Kidney (tissue), 14 donors: ENCODE measurements around the gene NRM. TPM values are rescaled to one million over a fixed set of nuclear protein-coding genes. Genes with fewer than 3 reads are reported as not detected.

Experiments
- DNase-seq, 5 donors: peaks; one replicate each; pipeline ENCODE4 v3.0.0-alpha.2; 2013 to 2020
- FAIRE-seq: peaks from 2 replicates; lab custom pipeline; 2012; peaks lifted over from hg19 to GRCh38; lab: Jason Lieb, UNC
- H3K27ac ChIP-seq, 2 donors: one replicate each; pipeline ENCODE4 v1.7.0; 2013; ENCODE audit warnings: low read depth in 2 of 2, low read length in 2 of 2, inconsistent platforms in 1 of 2
- H3K27me3 ChIP-seq: one replicate; pipeline ENCODE4 v1.7.1; 2013; ENCODE audit warnings: low read length, inconsistent platforms; ENCODE audit not compliant: control insufficient read depth, insufficient read depth
- H3K36me3 ChIP-seq, 3 donors: one replicate each; pipeline versions ENCODE4 v1.7.0 to v1.7.1; 2013; ENCODE audit warnings: low read length in 3 of 3, control low read depth in 1 of 3, inconsistent platforms in 1 of 3; ENCODE audit not compliant: insufficient read depth in 3 of 3, control insufficient read depth in 2 of 3
- H3K4me1 ChIP-seq, 3 donors: one replicate each; pipeline versions ENCODE4 v1.7.0 to v1.7.1; 2013; ENCODE audit warnings: low read length in 3 of 3, inconsistent platforms in 1 of 3, low read depth in 1 of 3; ENCODE audit not compliant: control insufficient read depth in 2 of 3, insufficient read depth in 2 of 3
- H3K4me3 ChIP-seq, 3 donors: one replicate each; pipeline versions ENCODE4 v1.7.0 to v1.8.1; 2013; ENCODE audit warnings: low read length in 3 of 3, control low read depth in 1 of 3, inconsistent platforms in 1 of 3
- H3K9ac ChIP-seq, 3 donors: one replicate each; pipeline versions ENCODE4 v1.7.0 to v1.7.1; 2013; ENCODE audit warnings: low read length in 3 of 3, control low read depth in 1 of 3, inconsistent platforms in 1 of 3
- H3K9me3 ChIP-seq, 3 donors: one replicate each; pipeline versions ENCODE4 v1.7.0 to v1.7.1; 2013; ENCODE audit warnings: low read length in 3 of 3, control low read depth in 1 of 3, inconsistent platforms in 1 of 3; ENCODE audit not compliant: control insufficient read depth in 2 of 3, insufficient read depth in 1 of 3
- intact Hi-C: fragments of 100-400 bp; cut with DNase I; formaldehyde crosslinking; loops from one replicate; pipeline ENCODE4 v1.11.1; 2022
- polyA plus RNA-seq: library from polyadenylated mRNA; stranded (reverse); fragments of 350-450 nt; fragmentation: Illumina TruSeq; extraction: RNeasy Lipid Tissue Mini Kit (QIAGEN cat#74804); gene quantifications from one replicate; pipeline ENCODE4 v1.2.3, GENCODE V29; 2014; ENCODE audit warnings: low read depth, low replicate concordance; ENCODE audit not compliant: insufficient read depth
- total RNA-seq: library from RNA; stranded (reverse); fragmentation: NEBNext Ultra II Directional; extraction: Animal tissue kit (Norgen Biotek cat#: 25700); gene quantifications from one replicate; pipeline ENCODE4 v1.2.1, GENCODE V29; 2021
- TF ChIP-seq, protein P1 (sequence below): IDR thresholded peaks from 3 replicates; pipeline ENCODE4 v1.5.1; 2012; ENCODE audit warnings: mild to moderate bottlenecking, moderate library complexity, borderline replicate concordance; ENCODE audit not compliant: insufficient read depth; ENCODE audit errors: extremely low read depth
- donor health status: control.
- donor health status: control.
- donor health status: control.
- donor health status: control.
- donor health status: control.
- donor health status: DM: yes; HTN: yes; CAD: no.
- donor health status: Normal renal cell carcinoma (clear cell type).

Gene NRM
- total and polyA plus RNA-seq, 2 donors from 2014 or later = 14.2 TPM

DNA sequence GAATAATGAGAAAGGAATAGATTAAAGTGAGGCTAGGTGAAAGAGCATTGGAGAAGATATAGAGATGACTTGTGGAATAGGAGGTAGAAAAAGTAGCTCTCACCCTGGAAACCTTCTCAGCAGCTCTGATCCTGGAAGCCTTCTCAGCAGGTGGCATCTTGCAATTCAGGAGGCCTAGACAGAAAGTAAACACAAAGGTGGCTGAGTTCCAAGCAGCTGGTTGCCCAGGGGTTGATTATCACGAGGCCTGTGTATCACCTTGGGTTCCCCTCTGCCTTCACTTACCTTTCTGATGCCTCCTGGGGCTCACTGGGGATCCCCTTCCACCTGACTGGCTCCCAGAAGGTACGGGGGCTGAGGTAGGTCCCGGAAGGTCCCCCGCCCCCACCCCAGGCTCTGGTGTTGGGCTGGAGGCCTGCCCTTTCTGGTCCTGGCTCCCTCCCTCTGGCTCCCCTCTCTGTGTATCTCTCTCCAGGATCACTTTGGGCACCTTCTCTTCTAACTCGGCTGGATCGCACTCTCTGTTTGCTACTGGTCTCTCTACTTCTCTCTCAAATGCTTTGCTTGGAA, 16.6 kb upstream of the NRM start:
- Histone ChIP-seq H3K27me3 (no peaks in the 10 kb centered on the region), H3K9ac (no peak overlapping the region)
- FAIRE-seq = no peak

DNA sequence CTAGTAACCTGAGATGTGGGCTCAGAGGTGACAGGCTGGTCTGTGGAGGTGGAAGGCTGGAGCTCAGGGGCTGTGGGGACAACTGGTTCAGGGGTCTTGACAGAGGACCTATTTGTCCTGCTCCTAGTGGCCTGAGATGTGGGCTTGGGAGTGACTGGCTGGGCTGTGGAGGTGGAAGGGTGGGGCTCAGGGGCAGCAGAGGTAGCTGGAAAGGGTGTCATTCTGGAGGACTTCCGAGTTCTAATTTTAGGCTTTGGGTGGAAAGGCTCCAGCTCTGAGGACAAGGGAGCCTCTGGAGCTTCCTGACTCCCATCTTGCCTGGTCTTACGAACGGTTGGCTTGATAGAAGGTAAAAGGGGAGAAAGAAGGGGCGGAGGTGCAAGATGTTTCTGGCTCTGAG, 14.8 kb upstream of the NRM start:
- Histone ChIP-seq H3K4me3 (no peak overlapping the region), H3K4me1 (peaks cover 0 to 18% (median 7%) of the 10 kb centered on the region in 3 donors), H3K9ac (no peak overlapping the region), H3K36me3 (peaks cover 0 to 13% (median 0%) of the 10 kb centered on the region in 3 donors), H3K27me3 (no peaks in the 10 kb centered on the region), H3K9me3 (no peaks in the 10 kb centered on the region), H3K27ac (no peak overlapping the region)
- TF ChIP-seq, protein P1, sequence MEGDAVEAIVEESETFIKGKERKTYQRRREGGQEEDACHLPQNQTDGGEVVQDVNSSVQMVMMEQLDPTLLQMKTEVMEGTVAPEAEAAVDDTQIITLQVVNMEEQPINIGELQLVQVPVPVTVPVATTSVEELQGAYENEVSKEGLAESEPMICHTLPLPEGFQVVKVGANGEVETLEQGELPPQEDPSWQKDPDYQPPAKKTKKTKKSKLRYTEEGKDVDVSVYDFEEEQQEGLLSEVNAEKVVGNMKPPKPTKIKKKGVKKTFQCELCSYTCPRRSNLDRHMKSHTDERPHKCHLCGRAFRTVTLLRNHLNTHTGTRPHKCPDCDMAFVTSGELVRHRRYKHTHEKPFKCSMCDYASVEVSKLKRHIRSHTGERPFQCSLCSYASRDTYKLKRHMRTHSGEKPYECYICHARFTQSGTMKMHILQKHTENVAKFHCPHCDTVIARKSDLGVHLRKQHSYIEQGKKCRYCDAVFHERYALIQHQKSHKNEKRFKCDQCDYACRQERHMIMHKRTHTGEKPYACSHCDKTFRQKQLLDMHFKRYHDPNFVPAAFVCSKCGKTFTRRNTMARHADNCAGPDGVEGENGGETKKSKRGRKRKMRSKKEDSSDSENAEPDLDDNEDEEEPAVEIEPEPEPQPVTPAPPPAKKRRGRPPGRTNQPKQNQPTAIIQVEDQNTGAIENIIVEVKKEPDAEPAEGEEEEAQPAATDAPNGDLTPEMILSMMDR = no peak
- FAIRE-seq = no peak
- intact Hi-C loops = no loop called here
- DNase-seq = peak in 1 of 5 donors; percentile 20

More for the DNA sequence above, 16.6 kb upstream of the NRM start:
- intact Hi-C loops = no loop called here
- peaks cover 0 to 18% (median 7%) of the 10 kb centered on the region in 3 donors for H3K4me1 ChIP-seq
- DNase-seq = peak in 1 of 5 donors; percentile 25
- TF ChIP-seq, protein P1 = no peak
- H3K9me3 ChIP-seq = no peaks in the 10 kb centered on the region
- H3K27ac ChIP-seq = no peak overlapping the region
- peaks cover 4 to 25% (median 8%) of the 10 kb centered on the region in 3 donors for H3K36me3 ChIP-seq
- H3K4me3 ChIP-seq = no peak overlapping the region

DNA sequence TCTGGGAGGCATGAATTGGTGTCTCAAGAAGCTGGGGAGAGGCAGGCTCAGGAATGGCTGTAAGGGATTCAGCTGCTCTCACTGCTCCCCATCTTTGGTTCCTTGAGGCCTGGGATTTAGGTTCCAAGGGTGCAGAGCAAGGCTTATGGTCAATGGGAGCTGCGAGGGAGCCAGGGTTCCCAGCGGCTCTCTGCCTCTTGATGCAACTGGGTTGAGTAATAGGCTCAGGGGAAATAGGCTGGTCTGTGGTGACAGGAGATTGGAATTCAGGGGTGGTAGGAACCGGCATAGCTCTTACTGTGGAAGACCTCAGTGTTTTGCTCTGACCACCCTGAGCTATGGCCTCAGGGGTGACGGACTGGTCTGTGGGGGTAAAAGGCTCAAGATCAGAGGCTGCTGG, 13.0 kb upstream of the NRM start:
- H3K9ac ChIP-seq = no peak overlapping the region
- H3K36me3 ChIP-seq = peaks cover 0 to 6% (median 0%) of the 10 kb centered on the region in 3 donors
- no peak overlapping the region for H3K4me3 ChIP-seq
- H3K4me1 ChIP-seq = peaks cover 0 to 7% (median 3%) of the 10 kb centered on the region in 3 donors
- intact Hi-C loops = no loop called here
- no peak overlapping the region for H3K27ac ChIP-seq
- no peak for FAIRE-seq
- H3K9me3 ChIP-seq = no peaks in the 10 kb centered on the region
- DNase-seq = peak in 1 of 5 donors; percentile 10
- H3K27me3 ChIP-seq = no peaks in the 10 kb centered on the region
- TF ChIP-seq, protein P1 = no peak

DNA sequence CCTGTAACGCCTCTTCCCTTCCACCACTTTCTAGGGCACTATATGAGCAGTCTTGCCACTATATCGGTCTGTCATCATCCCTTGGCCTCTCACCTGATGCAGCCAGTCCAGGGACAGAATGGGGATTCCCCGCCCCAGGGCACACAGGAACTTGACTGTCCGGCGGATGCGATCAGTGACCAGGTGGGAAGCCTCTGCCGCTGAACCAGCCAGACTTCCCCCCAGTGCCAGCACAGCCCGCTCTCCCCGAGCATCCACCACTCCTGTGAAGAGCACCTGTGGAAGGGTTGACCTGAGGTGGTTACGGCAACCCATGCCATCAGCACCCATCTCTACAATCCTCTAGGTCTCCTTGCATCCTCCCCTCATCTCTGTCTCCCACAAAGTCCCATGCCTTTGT, 12.2 kb upstream of the NRM start:
- TF ChIP-seq, protein P1 = no peak
- Histone ChIP-seq H3K4me3 (no peak overlapping the region), H3K27me3 (no peaks in the 10 kb centered on the region), H3K9ac (no peak overlapping the region), H3K9me3 (no peaks in the 10 kb centered on the region), H3K27ac (no peak overlapping the region), H3K36me3 (peaks cover 0 to 6% (median 0%) of the 10 kb centered on the region in 3 donors), H3K4me1 (peaks cover 0 to 6% (median 3%) of the 10 kb centered on the region in 3 donors)
- intact Hi-C loops = no loop called here
- no peak for FAIRE-seq
- DNase-seq = peak in 1 of 5 donors; percentile 59
